CD4-positive, alpha-beta memory T cell (primary cell): ENCODE data around the gene SRGAP3. TPM values are rescaled to one million over a fixed set of nuclear protein-coding genes. Genes with fewer than 3 reads are reported as not detected.

ENCODE experiments used
- CTCF ChIA-PET: fragments of 350-600 bp; sonication (Branson Sonifier 250); formaldehyde crosslinking; loops from one replicate; lab custom pipeline; 2021; ENCODE audit warnings: inconsistent platforms; ENCODE audit not compliant: partially characterized antibody; lab: Charles Lee
- POLR2A ChIA-PET: fragments of 350-600 bp; sonication (Branson Sonifier 250); formaldehyde crosslinking; loops from one replicate; lab custom pipeline; 2021; ENCODE audit not compliant: partially characterized antibody; lab: Charles Lee
- DNase-seq, 5 donors: peaks; one replicate each; pipeline versions ENCODE4 v3.0.0 to v3.0.0-alpha.2; 2020 to 2022; ENCODE audit warnings: mixed read lengths in 1 of 5
- H3K27ac ChIP-seq: one replicate; pipeline ENCODE4 v1.7.0; 2013; ENCODE audit warnings: low read depth, low read length
- H3K27me3 ChIP-seq: 2 replicates; pipeline ENCODE4 v1.7.0; 2013; ENCODE audit warnings: mild to moderate bottlenecking, low read length, moderate library complexity; ENCODE audit not compliant: insufficient read depth
- H3K36me3 ChIP-seq: 2 replicates; pipeline ENCODE4 v1.7.0; 2013; ENCODE audit warnings: mild to moderate bottlenecking, low read length, moderate library complexity; ENCODE audit not compliant: insufficient read depth
- H3K4me1 ChIP-seq: 2 replicates; pipeline ENCODE4 v1.7.0; 2013; ENCODE audit warnings: mild to moderate bottlenecking, low read length, moderate library complexity; ENCODE audit not compliant: insufficient read depth
- H3K4me3 ChIP-seq, 2 donors: one replicate each; pipeline ENCODE4 v1.7.0; 2013; ENCODE audit warnings: low read length in 2 of 2, mild to moderate bottlenecking in 1 of 2
- H3K9me3 ChIP-seq, 2 donors: one replicate each; pipeline ENCODE4 v1.7.0; 2013; ENCODE audit warnings: low read length in 2 of 2, control low read depth in 1 of 2; ENCODE audit not compliant: control insufficient read depth in 1 of 2
- H3K27ac Mint-ChIP-seq, 7 donors: one replicate each; pipeline ENCODE4 v1.8.0; 2020 to 2021; ENCODE audit warnings: mixed read lengths in 7 of 7, mild to moderate bottlenecking in 6 of 7, inconsistent platforms in 3 of 7, moderate library complexity in 3 of 7
- H3K27me3 Mint-ChIP-seq, 2 donors: one replicate each; pipeline ENCODE4 v1.8.0; 2020 to 2021; ENCODE audit warnings: mixed read lengths in 2 of 2
- H3K36me3 Mint-ChIP-seq, 2 donors: one replicate each; pipeline ENCODE4 v1.8.0; 2020 to 2021; ENCODE audit warnings: mixed read lengths in 2 of 2, inconsistent platforms in 1 of 2, mild to moderate bottlenecking in 1 of 2
- H3K4me1 Mint-ChIP-seq, 4 donors: one replicate each; pipeline ENCODE4 v1.8.0; 2020 to 2021; ENCODE audit warnings: mixed read lengths in 4 of 4, mild to moderate bottlenecking in 1 of 4
- H3K4me3 Mint-ChIP-seq, 8 donors: one replicate each; pipeline ENCODE4 v1.8.0; 2020 to 2021; ENCODE audit warnings: mixed read lengths in 8 of 8, mild to moderate bottlenecking in 7 of 8, moderate library complexity in 6 of 8, inconsistent platforms in 3 of 8
- H3K9me3 Mint-ChIP-seq, 8 donors: one replicate each; pipeline ENCODE4 v1.8.0; 2020 to 2021; ENCODE audit warnings: mixed read lengths in 8 of 8, mild to moderate bottlenecking in 5 of 8, inconsistent platforms in 3 of 8, moderate library complexity in 1 of 8
- intact Hi-C: fragments of 100-400 bp; cut with micrococcal nuclease; formaldehyde crosslinking; loops from one replicate; pipeline ENCODE4 v1.15.1; 2023
- polyA plus RNA-seq, 2 donors: library from polyadenylated mRNA; unstranded; fragments of 300-500 nt; fragmentation: Illumina TruSeq; gene quantifications; one replicate each; pipeline ENCODE4 v1.2.3, GENCODE V29; 2021
- total RNA-seq, 2 experiments: library from RNA; stranded (reverse); gene quantifications; one replicate each; pipeline ENCODE4 v1.2.3, GENCODE V29; 2021

SRGAP3 gene
- total and polyA plus RNA-seq, 4 experiments from 2014 or later: 0.35 to 2.4 (median 1.7) TPM

GRCh38 chr3:9115336-9115735 lies 134.1 kb downstream of the SRGAP3 start:
- no peak overlapping the region for H3K27ac ChIP-seq
- DNase-seq: no peak
- ChIA-PET POLR2A (no interaction called here), CTCF (no interaction called here)
- intact Hi-C loops: no loop called here
- Mint-ChIP-seq H3K36me3 (no peaks in the 10 kb centered on the region), H3K27ac (no peak overlapping the region), H3K4me3 (no peak overlapping the region), H3K27me3 (peaks cover 0 to 4% of the 10 kb centered on the region in 2 donors), H3K4me1 (peaks cover 0 to 3% (median 0%) of the 10 kb centered on the region in 4 donors), H3K9me3 (peaks cover 0 to 7% (median 0%) of the 10 kb centered on the region in 8 donors)
- no peaks in the 10 kb centered on the region for H3K9me3 ChIP-seq
- no peaks in the 10 kb centered on the region for H3K4me1 ChIP-seq
- no peaks in the 10 kb centered on the region for H3K36me3 ChIP-seq
- H3K4me3 ChIP-seq: no peak overlapping the region
- no peaks in the 10 kb centered on the region for H3K27me3 ChIP-seq

DNA sequence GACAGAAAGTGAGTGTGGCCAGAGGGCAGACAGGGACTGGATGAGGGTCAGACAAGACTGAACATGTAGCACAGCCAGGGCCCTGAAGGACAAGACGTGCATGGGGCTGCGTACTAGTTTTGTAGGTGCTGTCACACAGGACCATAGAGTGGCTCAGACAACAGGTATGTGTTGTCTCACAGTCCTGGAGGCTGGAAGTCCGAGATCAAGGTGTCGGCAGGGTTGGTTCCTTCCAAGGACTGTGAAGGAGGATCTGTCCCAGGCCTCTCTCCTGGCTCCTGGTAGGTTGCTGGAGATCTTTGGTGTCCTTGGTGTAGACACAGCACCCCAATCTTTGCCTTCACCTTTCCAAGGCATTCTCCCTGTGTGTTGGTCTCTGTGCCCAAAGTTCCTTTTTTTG lies 136.4 kb downstream of the SRGAP3 start:
- peaks cover 3 to 4% of the 10 kb centered on the region in 2 donors for H3K27me3 Mint-ChIP-seq
- H3K9me3 Mint-ChIP-seq: peaks cover 0 to 3% (median 0%) of the 10 kb centered on the region in 8 donors
- no peaks in the 10 kb centered on the region for H3K4me1 ChIP-seq
- CTCF ChIA-PET: no interaction called here
- no peak overlapping the region for H3K4me3 Mint-ChIP-seq
- no peak overlapping the region for H3K27ac Mint-ChIP-seq
- H3K9me3 ChIP-seq: no peaks in the 10 kb centered on the region
- H3K27me3 ChIP-seq: no peaks in the 10 kb centered on the region
- H3K4me1 Mint-ChIP-seq: no peaks in the 10 kb centered on the region
- H3K4me3 ChIP-seq: no peak overlapping the region
- no peaks in the 10 kb centered on the region for H3K36me3 Mint-ChIP-seq
- H3K36me3 ChIP-seq: no peaks in the 10 kb centered on the region
- H3K27ac ChIP-seq: no peak overlapping the region
- DNase-seq: no peak
- POLR2A ChIA-PET: no interaction called here
- intact Hi-C loops: no loop called here

- Mint-ChIP-seq H3K4me1 (no peaks in the 10 kb centered on the region), H3K27me3 (peaks cover 3 to 4% of the 10 kb centered on the region in 2 donors), H3K27ac (no peak overlapping the region), H3K36me3 (no peaks in the 10 kb centered on the region), H3K9me3 (peaks cover 0 to 3% (median 0%) of the 10 kb centered on the region in 8 donors), H3K4me3 (no peak overlapping the region)
- Histone ChIP-seq H3K36me3 (no peaks in the 10 kb centered on the region), H3K4me1 (no peaks in the 10 kb centered on the region), H3K27me3 (no peaks in the 10 kb centered on the region), H3K4me3 (no peak overlapping the region), H3K9me3 (no peaks in the 10 kb centered on the region), H3K27ac (no peak overlapping the region)
- intact Hi-C loops: no loop called here
- POLR2A ChIA-PET: no interaction called here
- CTCF ChIA-PET: no interaction called here
- no peak for DNase-seq
Measured at GRCh38 chr3:9111866-9112265, 137.6 kb downstream of the SRGAP3 start.

DNA sequence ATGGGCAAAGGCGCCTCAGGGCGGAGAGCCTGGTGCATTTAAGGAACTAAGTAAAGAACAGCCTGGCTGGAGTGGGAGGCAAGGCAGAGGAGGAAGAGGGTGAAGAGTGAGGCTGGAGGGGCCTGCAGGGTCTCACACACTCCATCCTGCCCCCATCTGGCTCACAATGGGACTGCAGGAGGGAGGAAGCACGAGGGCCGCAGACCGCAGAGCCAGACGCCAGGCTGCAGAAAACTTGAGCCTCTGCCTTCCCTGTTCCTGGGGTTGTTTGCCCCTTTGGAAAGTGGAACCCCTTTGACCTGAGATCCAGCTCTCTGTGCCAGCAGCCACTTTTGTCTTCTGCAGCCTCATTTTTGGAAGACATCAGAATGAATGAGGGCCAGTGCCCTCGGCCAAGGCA lies 138.0 kb downstream of the SRGAP3 start:
- Histone ChIP-seq H3K4me3 (no peak overlapping the region), H3K36me3 (no peaks in the 10 kb centered on the region), H3K9me3 (no peaks in the 10 kb centered on the region), H3K27ac (no peak overlapping the region), H3K27me3 (no peaks in the 10 kb centered on the region), H3K4me1 (no peaks in the 10 kb centered on the region)
- Mint-ChIP-seq H3K4me3 (no peak overlapping the region), H3K4me1 (no peaks in the 10 kb centered on the region), H3K27me3 (peaks cover 3 to 4% of the 10 kb centered on the region in 2 donors), H3K27ac (no peak overlapping the region), H3K9me3 (peaks cover 0 to 3% (median 0%) of the 10 kb centered on the region in 8 donors), H3K36me3 (no peaks in the 10 kb centered on the region)
- DNase-seq: no peak
- ChIA-PET CTCF (no interaction called here), POLR2A (no interaction called here)
- intact Hi-C loops: no loop called here

- Histone ChIP-seq H3K27ac (no peak overlapping the region), H3K27me3 (no peaks in the 10 kb centered on the region), H3K4me3 (no peak overlapping the region), H3K4me1 (no peaks in the 10 kb centered on the region), H3K36me3 (no peaks in the 10 kb centered on the region), H3K9me3 (no peaks in the 10 kb centered on the region)
- intact Hi-C loops: no loop called here
- no peaks in the 10 kb centered on the region for H3K4me1 Mint-ChIP-seq
- no peaks in the 10 kb centered on the region for H3K36me3 Mint-ChIP-seq
- H3K27me3 Mint-ChIP-seq: peaks cover 3 to 4% of the 10 kb centered on the region in 2 donors
- peaks cover 0 to 3% (median 0%) of the 10 kb centered on the region in 8 donors for H3K9me3 Mint-ChIP-seq
- ChIA-PET POLR2A (no interaction called here), CTCF (no interaction called here)
- DNase-seq: no peak
- no peak overlapping the region for H3K4me3 Mint-ChIP-seq
- no peak overlapping the region for H3K27ac Mint-ChIP-seq
Measured at GRCh38 chr3:9110802-9111201, 138.6 kb downstream of the SRGAP3 start.

- Histone ChIP-seq H3K36me3 (no peaks in the 10 kb centered on the region), H3K4me1 (no peaks in the 10 kb centered on the region), H3K27me3 (no peaks in the 10 kb centered on the region), H3K4me3 (no peak overlapping the region), H3K9me3 (no peaks in the 10 kb centered on the region), H3K27ac (no peak overlapping the region)
- intact Hi-C loops: no loop called here
- peaks cover 3 to 4% of the 10 kb centered on the region in 2 donors for H3K27me3 Mint-ChIP-seq
- ChIA-PET CTCF (no interaction called here), POLR2A (no interaction called here)
- H3K4me1 Mint-ChIP-seq: no peaks in the 10 kb centered on the region
- H3K27ac Mint-ChIP-seq: no peak overlapping the region
- H3K36me3 Mint-ChIP-seq: no peaks in the 10 kb centered on the region
- no peak for DNase-seq
- no peak overlapping the region for H3K4me3 Mint-ChIP-seq
- H3K9me3 Mint-ChIP-seq: peaks cover 0 to 3% (median 0%) of the 10 kb centered on the region in 8 donors
Measured at GRCh38 chr3:9110316-9110715, 139.1 kb downstream of the SRGAP3 start.

GRCh38 chr3:9109568-9109914 lies 139.9 kb downstream of the SRGAP3 start:
- Mint-ChIP-seq H3K27ac (no peak overlapping the region), H3K9me3 (peaks cover 0 to 3% (median 0%) of the 10 kb centered on the region in 8 donors), H3K4me3 (no peak overlapping the region), H3K27me3 (peaks cover 3 to 4% of the 10 kb centered on the region in 2 donors), H3K4me1 (no peaks in the 10 kb centered on the region), H3K36me3 (no peaks in the 10 kb centered on the region)
- POLR2A ChIA-PET: no interaction called here
- Histone ChIP-seq H3K27me3 (no peaks in the 10 kb centered on the region), H3K4me1 (no peaks in the 10 kb centered on the region), H3K36me3 (no peaks in the 10 kb centered on the region), H3K27ac (no peak overlapping the region), H3K9me3 (no peaks in the 10 kb centered on the region), H3K4me3 (no peak overlapping the region)
- intact Hi-C loops: no loop called here
- DNase-seq: no peak
- CTCF ChIA-PET: no interaction called here
